Kidney (tissue), 14 donors: ENCODE measurements around the gene OR2L8. TPM values are rescaled to one million over a fixed set of nuclear protein-coding genes. Genes with fewer than 3 reads are reported as not detected.

Experiments
- DNase-seq, 5 donors: peaks; one replicate each; pipeline ENCODE4 v3.0.0-alpha.2; 2013 to 2020
- FAIRE-seq: peaks from 2 replicates; lab custom pipeline; 2012; peaks lifted over from hg19 to GRCh38; lab: Jason Lieb, UNC
- H3K27ac ChIP-seq, 2 donors: one replicate each; pipeline ENCODE4 v1.7.0; 2013; ENCODE audit warnings: low read depth in 2 of 2, low read length in 2 of 2, inconsistent platforms in 1 of 2
- H3K27me3 ChIP-seq: one replicate; pipeline ENCODE4 v1.7.1; 2013; ENCODE audit warnings: low read length, inconsistent platforms; ENCODE audit not compliant: control insufficient read depth, insufficient read depth
- H3K36me3 ChIP-seq, 3 donors: one replicate each; pipeline versions ENCODE4 v1.7.0 to v1.7.1; 2013; ENCODE audit warnings: low read length in 3 of 3, control low read depth in 1 of 3, inconsistent platforms in 1 of 3; ENCODE audit not compliant: insufficient read depth in 3 of 3, control insufficient read depth in 2 of 3
- H3K4me1 ChIP-seq, 3 donors: one replicate each; pipeline versions ENCODE4 v1.7.0 to v1.7.1; 2013; ENCODE audit warnings: low read length in 3 of 3, inconsistent platforms in 1 of 3, low read depth in 1 of 3; ENCODE audit not compliant: control insufficient read depth in 2 of 3, insufficient read depth in 2 of 3
- H3K4me3 ChIP-seq, 3 donors: one replicate each; pipeline versions ENCODE4 v1.7.0 to v1.8.1; 2013; ENCODE audit warnings: low read length in 3 of 3, control low read depth in 1 of 3, inconsistent platforms in 1 of 3
- H3K9ac ChIP-seq, 3 donors: one replicate each; pipeline versions ENCODE4 v1.7.0 to v1.7.1; 2013; ENCODE audit warnings: low read length in 3 of 3, control low read depth in 1 of 3, inconsistent platforms in 1 of 3
- H3K9me3 ChIP-seq, 3 donors: one replicate each; pipeline versions ENCODE4 v1.7.0 to v1.7.1; 2013; ENCODE audit warnings: low read length in 3 of 3, control low read depth in 1 of 3, inconsistent platforms in 1 of 3; ENCODE audit not compliant: control insufficient read depth in 2 of 3, insufficient read depth in 1 of 3
- CTCF ChIP-seq: IDR thresholded peaks from 3 replicates; pipeline ENCODE4 v1.5.1; 2012; ENCODE audit warnings: mild to moderate bottlenecking, moderate library complexity, borderline replicate concordance; ENCODE audit not compliant: insufficient read depth; ENCODE audit errors: extremely low read depth
- intact Hi-C: fragments of 100-400 bp; cut with DNase I; formaldehyde crosslinking; loops from one replicate; pipeline ENCODE4 v1.11.1; 2022
- polyA plus RNA-seq: library from polyadenylated mRNA; stranded (reverse); fragments of 350-450 nt; fragmentation: Illumina TruSeq; extraction: RNeasy Lipid Tissue Mini Kit (QIAGEN cat#74804); gene quantifications from one replicate; pipeline ENCODE4 v1.2.3, GENCODE V29; 2014; ENCODE audit warnings: low read depth, low replicate concordance; ENCODE audit not compliant: insufficient read depth
- total RNA-seq: library from RNA; stranded (reverse); fragmentation: NEBNext Ultra II Directional; extraction: Animal tissue kit (Norgen Biotek cat#: 25700); gene quantifications from one replicate; pipeline ENCODE4 v1.2.1, GENCODE V29; 2021
- donor health status: control.
- donor health status: control.
- donor health status: control.
- donor health status: control.
- donor health status: control.
- donor health status: DM: yes; HTN: yes; CAD: no.
- donor health status: Normal renal cell carcinoma (clear cell type).

OR2L8 gene
- total and polyA plus RNA-seq, 2 donors from 2014 or later: not detected

- no peak for TF ChIP-seq CTCF
- H3K36me3 ChIP-seq: no peaks in the 10 kb centered on the region
- H3K27ac ChIP-seq: no peak overlapping the region
- no peaks in the 10 kb centered on the region for H3K9me3 ChIP-seq
- DNase-seq: no peak
- no peaks in the 10 kb centered on the region for H3K27me3 ChIP-seq
- no peak overlapping the region for H3K4me3 ChIP-seq
- no peaks in the 10 kb centered on the region for H3K4me1 ChIP-seq
- intact Hi-C loops: no loop called here
- no peak for FAIRE-seq
- H3K9ac ChIP-seq: no peak overlapping the region
These were observed 34.9 kb upstream of the OR2L8 start for GRCh38 chr1:247913786-247914185.

- Histone ChIP-seq H3K4me3 (no peak overlapping the region), H3K4me1 (no peaks in the 10 kb centered on the region), H3K9me3 (no peaks in the 10 kb centered on the region), H3K27ac (no peak overlapping the region), H3K36me3 (no peaks in the 10 kb centered on the region), H3K27me3 (no peaks in the 10 kb centered on the region), H3K9ac (no peak overlapping the region)
- FAIRE-seq (no peak), DNase-seq (no peak)
- TF ChIP-seq CTCF: no peak
- intact Hi-C loops: no loop called here
These were observed 33.6 kb upstream of the OR2L8 start for GRCh38 chr1:247914941-247915662.

- no peaks in the 10 kb centered on the region for H3K4me1 ChIP-seq
- TF ChIP-seq CTCF: no peak
- H3K27me3 ChIP-seq: no peaks in the 10 kb centered on the region
- no peaks in the 10 kb centered on the region for H3K36me3 ChIP-seq
- H3K27ac ChIP-seq: no peak within 1 kb of the TSS
- H3K9me3 ChIP-seq: no peaks in the 10 kb centered on the region
- FAIRE-seq (no peak), DNase-seq (no peak)
- intact Hi-C loops: no loop called here
- no peak within 1 kb of the TSS for H3K9ac ChIP-seq
- no peak within 1 kb of the TSS for H3K4me3 ChIP-seq
These were observed 28.7 kb upstream of the OR2L8 start, which contains the start of gene OR2T8 for GRCh38 chr1:247919952-247920351. TSS of gene OR2T8 (plus strand) at chr1:247920252. CDS start at chr1:247921018, 766 bp downstream.
